NCI-H748 treated with DMSO at 0.1 percent for 48 hours (cell line): Measurements from ENCODE around the gene THADA.

Experiments
- DNase-seq: peaks from one replicate; lab custom pipeline; 2025; lab: John Stamatoyannopoulos, UW

The THADA gene

DNA sequence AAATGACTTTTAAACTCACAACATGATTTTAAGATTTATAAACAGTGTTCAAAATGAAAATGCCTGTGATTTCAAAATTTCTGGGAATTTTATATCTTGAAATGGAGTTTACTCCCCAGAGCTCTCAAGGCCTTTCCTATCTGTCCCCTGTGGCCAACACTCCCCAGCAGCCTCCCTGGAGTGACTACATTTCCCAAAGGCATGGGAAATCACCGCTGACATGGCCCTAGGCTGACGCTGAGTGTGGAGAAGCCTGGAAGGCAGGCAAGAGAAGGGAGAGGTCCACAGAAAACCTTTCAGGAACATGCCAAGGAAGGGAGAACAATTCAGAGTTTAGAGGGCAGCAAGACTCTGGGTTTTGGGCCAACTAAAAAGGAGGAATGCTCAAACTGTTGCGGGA, 349.2 kb downstream of the THADA start:
- no peak for DNase-seq

GRCh38 chr2:43241558-43241957, 354.3 kb downstream of the THADA start:
- no peak for DNase-seq

DNA sequence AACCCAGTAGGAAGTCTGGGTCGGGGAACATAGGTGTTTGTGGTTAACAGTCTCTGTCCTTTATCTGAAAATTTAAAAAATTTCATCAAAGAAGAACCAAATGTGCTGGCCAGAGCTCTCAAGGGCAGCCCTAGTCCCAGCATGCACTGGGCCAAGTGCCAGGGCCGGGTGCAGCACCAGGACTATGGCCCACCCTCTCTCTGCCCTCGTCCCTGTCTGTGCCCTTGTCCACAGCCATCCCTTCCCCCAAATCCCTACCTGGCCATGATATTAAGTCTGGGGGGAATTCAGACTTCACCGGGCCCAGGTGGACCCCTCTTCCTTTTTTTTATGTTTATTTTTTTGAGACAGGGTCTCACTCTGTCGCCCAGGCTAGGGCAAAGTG, 355.1 kb downstream of the THADA start:
- DNase-seq, result no peak

GRCh38 chr2:43239981-43240765, 355.7 kb downstream of the THADA start:
- DNase-seq, result no peak

DNA sequence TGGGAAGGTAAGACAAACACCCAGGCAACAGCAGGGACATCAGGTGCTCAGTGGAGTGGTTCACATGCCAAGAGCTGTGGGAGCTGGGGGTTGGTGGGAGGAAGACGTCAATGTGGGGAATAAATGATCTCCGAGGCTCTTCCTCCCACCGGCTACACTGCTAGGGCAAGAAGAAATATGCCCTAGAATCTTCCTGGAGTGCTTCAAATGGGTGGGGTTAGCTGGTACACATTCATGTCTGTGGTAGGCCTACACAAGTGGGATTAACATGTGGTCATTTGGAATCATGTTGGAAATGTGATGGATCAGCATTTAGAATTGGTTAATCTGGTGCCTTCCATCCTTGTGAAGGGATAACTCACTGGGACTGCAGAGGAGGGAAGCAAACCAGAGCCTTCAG, 357.0 kb downstream of the THADA start:
- no peak for DNase-seq

- no peak for DNase-seq
Observed at GRCh38 chr2:43238176-43238575, 357.7 kb downstream of the THADA start.

DNA sequence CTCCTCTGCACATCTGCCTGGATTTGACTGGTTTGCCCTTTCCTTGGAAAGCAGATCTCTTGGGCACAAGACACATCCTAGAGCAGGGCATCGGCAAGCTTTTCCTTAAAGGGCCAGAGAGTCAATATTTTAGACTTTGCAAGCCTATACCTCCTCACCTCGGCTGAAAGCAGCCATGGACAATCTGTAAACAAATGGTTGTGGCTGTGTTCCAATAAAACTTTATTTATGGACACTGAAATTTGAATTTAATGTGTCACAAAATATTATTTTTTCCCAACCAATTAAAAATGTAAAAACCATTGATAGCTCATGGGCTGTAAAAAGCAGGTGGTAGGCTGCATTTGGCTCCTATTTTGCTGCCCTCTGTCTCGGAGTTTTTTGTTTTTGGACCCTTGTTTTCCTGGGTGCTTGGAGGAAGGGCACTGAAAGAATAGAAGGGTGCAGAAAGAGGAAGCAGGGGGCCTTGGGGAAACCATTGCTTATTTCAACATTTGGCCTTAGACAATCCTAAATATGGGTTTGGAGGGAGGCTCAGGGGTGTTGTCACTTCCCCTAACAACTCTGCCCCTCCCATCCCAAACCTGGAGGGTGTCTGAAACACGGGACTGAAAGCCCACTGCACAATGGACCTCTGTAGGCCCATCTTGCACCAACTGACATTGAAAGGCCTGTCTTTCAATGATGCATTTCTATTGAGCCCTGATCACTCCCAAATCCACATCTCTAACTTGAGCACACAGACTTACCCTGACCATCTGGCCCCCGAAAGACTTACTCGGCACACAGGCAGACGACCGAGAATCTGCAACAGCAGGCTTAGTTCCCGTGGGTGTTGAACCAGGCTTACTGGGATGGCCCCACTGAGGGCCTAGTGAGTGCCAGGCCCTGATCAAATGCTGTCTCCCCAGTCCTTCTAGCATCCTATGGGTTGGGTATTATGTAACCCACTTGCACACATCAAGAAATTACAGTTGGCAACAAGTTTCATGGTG, 362.3 kb downstream of the THADA start:
- DNase-seq, result no peak

- no peak for DNase-seq
Observed at GRCh38 chr2:43230951-43231827, 364.6 kb downstream of the THADA start.

GRCh38 chr2:43230351-43230885, 365.4 kb downstream of the THADA start:
- DNase-seq, result no peak

DNA sequence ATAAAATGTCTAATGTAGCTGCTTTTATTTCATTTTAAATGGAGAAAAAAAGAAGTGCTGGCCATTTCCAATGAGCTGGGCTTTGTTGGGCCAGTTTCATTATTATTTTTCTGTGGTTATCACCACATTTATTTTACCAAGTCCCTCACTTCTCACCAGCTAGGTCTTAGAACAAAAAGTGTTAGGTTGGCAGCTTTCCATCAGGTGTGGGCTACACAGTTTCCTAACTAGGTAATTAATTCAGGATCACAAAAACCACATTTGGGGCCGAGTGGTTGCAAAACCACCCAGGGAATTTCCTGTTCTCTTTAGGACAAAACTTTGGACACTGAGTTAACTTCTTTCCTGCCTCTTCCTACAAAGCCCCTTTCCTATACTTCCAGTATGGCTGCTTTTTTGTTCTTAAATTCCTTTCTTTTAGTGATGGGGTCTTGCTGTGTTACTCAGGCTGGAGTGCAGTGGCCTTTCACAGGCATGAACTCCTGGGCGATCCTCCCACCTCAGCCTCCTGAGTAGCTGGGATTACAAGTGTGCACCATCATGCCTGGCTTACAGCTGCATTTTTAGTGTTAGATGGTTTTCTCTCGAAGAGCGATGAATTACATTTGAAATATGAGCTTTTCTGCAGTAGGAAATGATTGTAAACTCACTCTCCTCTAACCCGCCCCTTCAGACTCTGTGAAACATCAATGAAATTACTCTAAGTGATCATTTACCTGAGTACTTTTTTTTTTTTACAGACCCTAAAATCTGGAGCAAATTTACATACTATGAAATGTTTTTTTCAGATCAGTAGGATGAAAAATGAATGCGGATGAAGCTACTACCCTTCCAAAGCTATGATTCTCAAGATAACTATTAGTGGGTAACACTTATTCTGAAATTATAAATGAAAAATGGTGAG, 366.8 kb downstream of the THADA start:
- no peak for DNase-seq

GRCh38 chr2:43228321-43228751, 367.5 kb downstream of the THADA start:
- DNase-seq, result no peak

DNA sequence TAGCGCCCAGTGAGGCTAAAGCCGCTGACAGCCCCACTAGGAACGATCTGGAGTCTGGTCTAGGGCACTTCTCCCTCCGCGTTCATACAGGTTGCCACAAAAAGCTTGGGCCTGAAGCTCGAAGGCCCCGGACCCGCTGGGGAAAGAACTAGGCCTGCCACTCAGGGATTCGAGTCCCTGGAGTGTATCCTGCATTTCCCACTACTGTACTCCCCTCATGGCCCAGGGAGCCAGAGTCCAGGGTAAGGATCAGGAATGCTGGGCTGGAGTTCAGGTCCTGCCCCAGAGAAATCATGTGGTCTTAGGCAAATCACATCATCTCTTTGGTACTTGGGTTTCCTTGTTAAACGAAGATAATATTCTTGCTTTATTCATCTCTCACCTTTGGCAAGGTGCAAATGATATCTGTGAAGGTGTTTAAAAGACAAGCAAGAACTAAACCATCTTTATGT, 368.0 kb downstream of the THADA start:
- no peak for DNase-seq

DNA sequence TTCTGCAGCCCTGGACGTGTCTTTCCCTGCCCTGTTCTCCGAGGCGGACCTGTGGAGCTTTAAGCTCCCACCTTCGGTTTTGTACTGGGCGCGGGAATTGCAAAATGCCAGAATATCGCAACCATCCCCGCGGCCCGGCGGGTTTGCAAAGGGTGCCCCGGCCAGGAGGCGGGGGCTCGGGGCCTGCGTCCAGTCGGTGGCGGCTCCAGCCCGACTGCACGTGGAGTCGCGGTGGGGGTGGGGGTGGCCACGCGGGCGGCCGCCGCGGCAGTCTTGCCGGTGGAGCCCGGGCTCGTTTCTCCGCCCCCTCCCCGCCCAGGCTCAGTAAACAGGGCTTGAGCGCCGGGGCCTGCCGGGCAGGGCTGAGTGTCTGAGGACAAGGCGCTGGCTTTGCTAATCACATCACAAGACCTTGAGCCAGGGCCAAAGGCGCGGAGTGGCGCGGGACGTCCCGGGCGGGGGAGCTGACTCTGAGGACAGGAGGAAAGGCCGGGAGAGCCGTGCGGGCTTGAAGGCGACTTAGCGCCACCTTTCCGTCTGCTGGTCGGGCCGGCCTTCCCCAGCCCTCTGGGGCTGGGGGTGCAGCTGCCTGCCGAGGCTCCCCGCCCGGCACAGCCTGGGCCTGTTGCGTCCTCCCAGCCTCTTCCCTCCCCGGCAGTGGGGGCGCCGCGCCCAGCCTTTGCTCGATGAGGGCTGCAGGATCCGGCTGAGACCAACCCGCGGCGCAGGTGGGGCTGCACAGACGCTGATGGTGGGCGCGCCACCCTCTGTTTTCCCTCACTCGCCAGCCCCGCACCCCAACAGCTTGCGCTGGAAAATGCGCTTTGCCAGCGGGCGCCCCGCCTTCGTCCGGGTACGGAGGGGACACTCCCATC, 368.6 kb downstream of the THADA start:
- peak; percentile 26 for DNase-seq

- peak; percentile 75 for DNase-seq
Observed at GRCh38 chr2:43226558-43226954, 369.3 kb downstream of the THADA start, which contains the start of gene ZFP36L2. TSS of gene ZFP36L2 (minus strand) at chr2:43226606. CDS start at chr2:43226315, 291 bp downstream.

- DNase-seq, result no peak
Observed at GRCh38 chr2:43225788-43226557, 369.9 kb downstream of the THADA start.

DNA sequence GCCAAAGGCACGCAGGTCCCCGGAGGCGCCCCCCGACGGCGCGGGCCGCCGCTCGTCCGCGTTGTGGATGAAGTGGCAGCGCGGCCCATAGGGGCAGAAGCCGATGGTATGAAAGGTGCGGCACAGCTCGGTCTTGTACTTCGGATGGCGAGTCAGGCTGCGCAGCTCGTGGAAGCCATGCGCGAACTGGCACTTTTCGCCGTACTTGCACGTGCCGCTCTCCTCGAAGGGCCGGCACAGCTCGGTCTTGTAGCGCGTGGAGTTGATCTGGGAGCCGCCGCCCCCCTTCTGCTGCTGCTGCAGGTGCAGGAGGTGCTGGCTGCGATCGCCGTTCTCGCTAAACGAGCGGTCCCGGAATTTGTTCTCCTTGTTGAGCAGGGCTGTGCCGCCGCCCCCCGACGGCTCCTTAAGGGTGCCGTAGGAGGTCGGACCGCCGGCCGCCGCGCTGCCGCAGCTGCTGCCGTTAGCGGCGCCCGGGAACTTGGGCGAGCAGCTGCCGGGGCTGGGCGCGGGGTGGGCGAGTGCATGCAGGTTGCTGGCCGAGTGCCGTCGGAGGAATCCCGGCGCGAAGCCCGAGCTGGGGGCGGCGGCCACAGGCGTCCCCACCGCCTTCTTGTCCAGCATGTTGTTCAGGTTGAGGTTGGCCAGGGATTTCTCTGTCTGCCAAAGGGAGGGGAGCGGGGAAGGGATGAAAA, 370.6 kb downstream of the THADA start:
- DNase-seq, result no peak

DNA sequence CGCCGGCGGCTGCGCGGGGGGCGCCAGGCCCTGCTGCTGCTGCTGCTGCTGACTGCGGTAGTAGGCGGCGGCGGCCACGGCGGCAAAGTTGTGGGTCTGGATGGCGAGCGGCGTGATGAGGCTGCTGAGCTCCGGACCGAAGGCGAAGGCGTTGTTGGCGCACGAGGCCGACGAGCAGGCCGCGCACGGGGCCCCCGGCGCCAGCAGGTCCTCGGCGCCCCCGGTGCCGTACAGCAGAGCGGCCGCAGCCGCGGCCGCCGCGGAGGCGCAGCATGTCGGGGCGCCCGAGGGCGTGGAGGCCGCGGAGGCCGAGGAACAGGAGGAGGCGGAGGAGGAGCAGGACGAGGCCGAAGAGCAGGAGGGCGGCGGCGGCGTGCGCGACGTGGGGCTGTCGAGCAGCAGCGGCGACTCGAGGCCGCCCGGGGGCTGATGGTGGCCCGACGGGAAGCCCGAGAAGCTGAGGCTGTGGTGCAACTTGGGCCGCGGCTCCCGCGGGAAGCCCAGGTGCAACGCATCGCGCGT, 371.2 kb downstream of the THADA start:
- DNase-seq, result no peak

GRCh38 chr2:43224131-43224570, 371.7 kb downstream of the THADA start:
- no peak for DNase-seq
